Common myeloid progenitor, CD34-positive (primary cell): ENCODE data around the gene HAGHL.

ENCODE experiments used
- CTCF ChIA-PET: fragments of 350-600 bp; sonication (Branson Sonifier 250); formaldehyde crosslinking; loops from one replicate; lab custom pipeline; 2021; ENCODE audit warnings: antibody characterized with exemption; lab: Charles Lee
- POLR2A ChIA-PET: fragments of 350-600 bp; sonication (Branson Sonifier 250); formaldehyde crosslinking; loops from one replicate; lab custom pipeline; 2021; ENCODE audit warnings: antibody characterized with exemption; lab: Charles Lee
- DNase-seq, 3 donors: peaks; one replicate each; pipeline versions ENCODE4 v3.0.0 to v3.0.0-alpha.2; 2013
- H3K27ac ChIP-seq, 2 experiments: 1 replicate in 1 of 2; 2 replicates in 1 of 2; pipeline ENCODE4 v1.7.0; 2013; ENCODE audit warnings: inconsistent platforms in 2 of 2, low read length in 2 of 2, mild to moderate bottlenecking in 2 of 2, low read depth in 1 of 2, moderate library complexity in 1 of 2; ENCODE audit not compliant: severe bottlenecking in 2 of 2, insufficient read depth in 1 of 2, poor library complexity in 1 of 2
- H3K27me3 ChIP-seq, 5 experiments: replicated peaks in 2 of 5; 1 replicate in 3 of 5; 2 replicates in 2 of 5; pipeline versions ENCODE4 v1.6.1 to v1.7.0; 2013; ENCODE audit warnings: low read length in 4 of 5, mild to moderate bottlenecking in 2 of 5, moderate library complexity in 2 of 5, inconsistent platforms in 1 of 5; ENCODE audit not compliant: insufficient read depth in 5 of 5, control insufficient read depth in 4 of 5
- H3K36me3 ChIP-seq, 4 experiments: 1 replicate in 2 of 4; 2 replicates in 2 of 4; pipeline versions ENCODE4 v1.6.1 to v1.7.0; 2013; ENCODE audit warnings: low read length in 3 of 4, control low read depth in 1 of 4, mild to moderate bottlenecking in 1 of 4; ENCODE audit not compliant: control insufficient read depth in 4 of 4, insufficient read depth in 4 of 4
- H3K4me1 ChIP-seq, 4 experiments: 1 replicate in 3 of 4; 2 replicates in 1 of 4; pipeline versions ENCODE4 v1.6.1 to v1.7.1; 2013; ENCODE audit warnings: low read length in 3 of 4, mild to moderate bottlenecking in 3 of 4, control low read depth in 1 of 4, inconsistent platforms in 1 of 4, moderate library complexity in 1 of 4; ENCODE audit not compliant: control insufficient read depth in 4 of 4, insufficient read depth in 4 of 4; ENCODE audit errors: control extremely low read depth in 1 of 4
- H3K4me3 ChIP-seq, 7 experiments: 1 replicate in 4 of 7; 2 replicates in 3 of 7; pipeline versions ENCODE4 v1.5.1 to v1.7.0; 2013; ENCODE audit warnings: mild to moderate bottlenecking in 7 of 7, low read length in 6 of 7, moderate library complexity in 6 of 7, inconsistent platforms in 2 of 7, low read depth in 2 of 7, control low read depth in 1 of 7; ENCODE audit not compliant: insufficient read depth in 4 of 7, control insufficient read depth in 1 of 7; ENCODE audit errors: extremely low read depth in 1 of 7
- H3K9me3 ChIP-seq, 5 experiments: 1 replicate in 4 of 5; 2 replicates in 1 of 5; pipeline versions ENCODE4 v1.6.1 to v1.7.1; 2013; ENCODE audit warnings: low read length in 4 of 5, mild to moderate bottlenecking in 2 of 5, inconsistent platforms in 1 of 5, low read depth in 1 of 5, moderate library complexity in 1 of 5; ENCODE audit not compliant: control insufficient read depth in 4 of 5, insufficient read depth in 2 of 5; ENCODE audit errors: control extremely low read depth in 1 of 5
- WGBS: methylation state at CpG from one replicate; pipeline ENCODE4 v1.1.5; 2013; ENCODE audit not compliant: insufficient coverage; 5-methylcytosine and 5-hydroxymethylcytosine counted together

The HAGHL gene

GRCh38 chr16:722835-723633, 3.9 kb upstream of the HAGHL start:
- Histone ChIP-seq H3K4me3 (no peak overlapping the region), H3K27ac (no peak overlapping the region), H3K27me3 (peaks cover 0 to 10% (median 0%) of the 10 kb centered on the region in 5 experiments), H3K4me1 (peaks cover 0 to 50% (median 43%) of the 10 kb centered on the region in 4 experiments), H3K36me3 (peaks cover 0 to 6% (median 0%) of the 10 kb centered on the region in 4 experiments), H3K9me3 (no peaks in the 10 kb centered on the region)
- no peak for DNase-seq
- CTCF ChIA-PET: interaction anchor here (1.0 to 4.3 kb wide), 4 partner anchors 12 to 63 kb away, joined by 3 to 23 read pairs (median 3); partner anchors contain the start of gene CIAO3
- POLR2A ChIA-PET: no interaction called here
- WGBS: 91% methylated on average over 22 of the region's 24 CpGs

GRCh38 chr16:723695-724094, 3.2 kb upstream of the HAGHL start:
- 100% methylated on average over 1 of the region's 9 CpGs for WGBS
- Histone ChIP-seq H3K27me3 (peaks cover 0 to 10% (median 0%) of the 10 kb centered on the region in 5 experiments), H3K27ac (no peak overlapping the region), H3K4me1 (peaks cover 0 to 49% (median 48%) of the 10 kb centered on the region in 4 experiments), H3K4me3 (no peak overlapping the region), H3K9me3 (no peaks in the 10 kb centered on the region), H3K36me3 (peaks cover 0 to 6% (median 0%) of the 10 kb centered on the region in 4 experiments)
- CTCF ChIA-PET: interaction anchor here (0.8 kb wide), 1 partner anchor 61 kb away, joined by 3 read pairs; no protein-coding TSS in a partner anchor
- POLR2A ChIA-PET: no interaction called here
- DNase-seq: no peak

DNA sequence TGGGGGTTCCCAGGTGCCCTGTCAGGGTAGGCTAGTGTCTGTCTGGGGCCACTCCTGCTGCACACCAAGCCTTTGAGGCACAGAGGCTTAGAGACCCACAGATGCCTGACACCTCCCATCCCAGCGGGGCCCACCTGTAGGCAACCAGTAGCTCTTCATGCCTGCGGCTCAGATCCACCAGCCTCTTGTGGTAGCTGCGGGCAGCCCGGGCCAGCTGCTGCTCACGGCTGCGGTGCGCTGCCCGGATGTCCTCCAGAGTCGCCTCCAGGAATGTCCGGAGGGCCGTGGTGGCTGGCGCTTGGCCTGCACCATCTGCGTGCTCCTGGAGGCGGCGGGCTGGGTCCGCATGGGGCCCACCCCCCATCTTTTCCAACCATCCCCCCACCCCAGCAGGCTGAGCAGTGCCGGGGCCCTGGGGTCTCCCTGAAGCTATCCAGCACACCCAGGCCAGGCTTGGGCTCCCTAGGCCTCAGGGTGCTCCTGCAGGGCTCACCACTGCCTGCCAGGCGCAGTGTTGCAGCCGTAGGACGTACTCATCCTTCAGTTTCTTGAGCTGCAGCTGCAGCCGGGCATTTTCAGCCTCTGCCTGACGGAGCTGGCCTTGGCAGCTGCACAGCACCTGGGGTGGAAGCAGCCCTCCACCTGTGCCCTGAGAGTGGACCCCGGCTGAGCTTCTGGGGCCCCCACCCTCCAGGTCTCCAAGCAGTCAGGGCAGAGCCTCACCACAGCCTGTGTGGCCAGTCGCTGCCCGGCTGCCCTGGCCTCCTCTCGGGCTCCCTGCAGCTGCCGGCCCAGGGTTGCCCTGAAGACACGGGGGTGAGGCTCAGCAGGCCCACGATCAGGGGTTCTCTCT, 2.5 kb upstream of the HAGHL start:
- Histone ChIP-seq H3K4me3 (no peak overlapping the region), H3K27ac (no peak overlapping the region), H3K4me1 (peaks cover 0 to 47% (median 43%) of the 10 kb centered on the region in 4 experiments), H3K36me3 (peaks cover 0 to 6% (median 1%) of the 10 kb centered on the region in 4 experiments), H3K9me3 (no peaks in the 10 kb centered on the region), H3K27me3 (peaks cover 0 to 10% (median 0%) of the 10 kb centered on the region in 5 experiments)
- 87% methylated on average over 24 of the region's 29 CpGs for WGBS
- ChIA-PET POLR2A (no interaction called here), CTCF (interaction anchor here (0.8 to 2.8 kb wide), 4 partner anchors 13 to 60 kb away, joined by 3 to 15 read pairs (median 4); partner anchors contain the start of genes CIAO3 and WDR24)
- no peak for DNase-seq

DNA sequence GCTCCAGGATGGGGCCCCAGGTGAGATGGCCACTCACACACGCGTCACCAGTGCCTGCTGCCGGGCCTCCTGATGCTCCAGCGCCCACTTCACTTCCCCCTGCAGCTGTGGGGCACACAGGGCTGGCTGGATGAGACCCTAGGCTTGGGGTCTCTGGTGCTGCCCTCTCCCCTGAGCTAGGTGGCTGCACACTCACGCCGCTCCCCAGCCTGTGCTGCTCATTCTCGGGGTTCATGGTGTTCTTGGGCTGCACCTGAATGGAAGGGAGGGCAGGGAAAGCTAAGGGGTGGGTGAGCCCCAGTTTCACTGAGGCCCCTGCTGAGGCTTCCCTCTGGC, 1.9 kb upstream of the HAGHL start:
- Histone ChIP-seq H3K4me1 (peaks cover 0 to 41% (median 37%) of the 10 kb centered on the region in 4 experiments), H3K27me3 (peaks cover 0 to 10% (median 0%) of the 10 kb centered on the region in 5 experiments), H3K27ac (no peak overlapping the region), H3K9me3 (no peaks in the 10 kb centered on the region), H3K4me3 (no peak overlapping the region), H3K36me3 (peaks cover 0 to 12% (median 6%) of the 10 kb centered on the region in 4 experiments)
- ChIA-PET POLR2A (interaction anchor here (0.6 to 1.4 kb wide), 2 partner anchors 9 to 19 kb away, joined by 3 to 4 read pairs; no protein-coding TSS in a partner anchor), CTCF (interaction anchor here (0.9 to 2.8 kb wide), 4 partner anchors 13 to 40 kb away, joined by 3 to 15 read pairs (median 4); partner anchors contain the start of genes CIAO3 and WDR24)
- 86% methylated on average over 7 of the region's 7 CpGs for WGBS
- no peak for DNase-seq

DNA sequence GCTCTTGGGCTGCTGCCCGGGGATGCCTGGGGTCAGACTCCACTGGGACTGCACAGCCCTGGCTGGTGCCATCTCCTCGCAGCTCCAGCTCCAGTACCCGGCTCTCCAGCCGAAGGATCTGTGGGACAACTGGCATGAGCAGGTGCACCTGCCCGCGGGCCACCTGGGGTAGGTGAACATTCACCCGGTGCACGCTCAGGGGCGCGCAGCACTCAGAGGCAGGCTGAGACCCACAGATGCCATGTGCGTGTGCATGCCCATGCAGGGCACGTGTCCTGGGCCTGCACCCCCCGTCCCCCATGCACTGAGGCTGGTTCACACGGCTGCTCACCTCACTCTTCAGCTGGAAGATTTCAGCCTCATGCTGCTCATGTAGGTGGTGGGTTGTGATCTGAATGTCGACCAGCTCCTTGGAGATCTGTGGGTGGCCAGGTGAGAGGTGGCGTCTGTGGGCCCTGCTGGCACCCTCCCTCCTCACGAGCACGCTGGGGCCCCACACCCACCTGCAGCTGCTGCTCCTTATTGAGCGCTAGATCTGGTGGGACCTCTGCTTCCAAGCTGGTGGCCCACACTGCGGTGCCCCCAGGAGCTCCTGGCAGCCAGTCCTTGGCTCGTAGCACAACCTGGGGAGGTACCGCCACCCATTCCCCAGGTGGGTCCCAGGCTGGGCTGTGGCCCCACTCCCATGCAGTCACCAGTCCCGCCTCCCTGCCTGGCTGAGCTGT, 1.3 kb upstream of the HAGHL start:
- Histone ChIP-seq H3K27ac (no peak overlapping the region), H3K4me1 (peaks cover 0 to 35% (median 31%) of the 10 kb centered on the region in 4 experiments), H3K36me3 (peaks cover 0 to 17% (median 11%) of the 10 kb centered on the region in 4 experiments), H3K27me3 (peaks cover 0 to 10% (median 0%) of the 10 kb centered on the region in 5 experiments), H3K9me3 (no peaks in the 10 kb centered on the region), H3K4me3 (no peak overlapping the region)
- no peak for DNase-seq
- CTCF ChIA-PET: interaction anchor here (0.9 to 2.8 kb wide), 7 partner anchors 8 to 41 kb away, joined by 3 to 15 read pairs (median 4); partner anchors contain the start of gene CIAO3
- 85% methylated on average over 22 of the region's 23 CpGs for WGBS
- POLR2A ChIA-PET: interaction anchor here (0.6 to 1.6 kb wide), 3 partner anchors 9 to 19 kb away, joined by 3 to 4 read pairs (median 4); partner anchors contain the start of gene CIAO3

- CTCF ChIA-PET: interaction anchor here (1.1 to 2.8 kb wide), 5 partner anchors 9 to 29 kb away, joined by 3 to 15 read pairs (median 4); no protein-coding TSS in a partner anchor
- Histone ChIP-seq H3K9me3 (no peaks in the 10 kb centered on the region), H3K4me1 (peaks cover 0 to 30% (median 26%) of the 10 kb centered on the region in 4 experiments), H3K27me3 (peaks cover 0 to 10% (median 0%) of the 10 kb centered on the region in 5 experiments), H3K4me3 (no peak overlapping the region), H3K36me3 (peaks cover 0 to 22% (median 14%) of the 10 kb centered on the region in 4 experiments), H3K27ac (no peak overlapping the region)
- WGBS: 51% methylated on average over 9 of the region's 9 CpGs
- POLR2A ChIA-PET: interaction anchor here (1.4 to 1.6 kb wide), 2 partner anchors 10 to 14 kb away, joined by 4 read pairs; partner anchors contain the start of gene CIAO3
- DNase-seq: no peak
These were observed 793 bp upstream of the HAGHL start for GRCh38 chr16:726188-726437.
